Activated T-cell treated with anti-CD3 and anti-CD28 coated beads for 4 hours (primary cell): ENCODE data around the gene LGSN.
"Not testable (repeated sequence)": the region's sequence is repeated elsewhere in the genome, so short reads cannot be mapped to it uniquely, and the experiment has no call there.

Experiments used
- DNase-seq: peaks from one replicate; pipeline ENCODE4 v3.0.0-alpha.2; 2020

LGSN gene, protein sequence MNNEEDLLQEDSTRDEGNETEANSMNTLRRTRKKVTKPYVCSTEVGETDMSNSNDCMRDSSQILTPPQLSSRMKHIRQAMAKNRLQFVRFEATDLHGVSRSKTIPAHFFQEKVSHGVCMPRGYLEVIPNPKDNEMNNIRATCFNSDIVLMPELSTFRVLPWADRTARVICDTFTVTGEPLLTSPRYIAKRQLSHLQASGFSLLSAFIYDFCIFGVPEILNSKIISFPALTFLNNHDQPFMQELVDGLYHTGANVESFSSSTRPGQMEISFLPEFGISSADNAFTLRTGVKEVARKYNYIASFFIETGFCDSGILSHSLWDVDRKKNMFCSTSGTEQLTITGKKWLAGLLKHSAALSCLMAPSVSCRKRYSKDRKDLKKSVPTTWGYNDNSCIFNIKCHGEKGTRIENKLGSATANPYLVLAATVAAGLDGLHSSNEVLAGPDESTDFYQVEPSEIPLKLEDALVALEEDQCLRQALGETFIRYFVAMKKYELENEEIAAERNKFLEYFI

DNA sequence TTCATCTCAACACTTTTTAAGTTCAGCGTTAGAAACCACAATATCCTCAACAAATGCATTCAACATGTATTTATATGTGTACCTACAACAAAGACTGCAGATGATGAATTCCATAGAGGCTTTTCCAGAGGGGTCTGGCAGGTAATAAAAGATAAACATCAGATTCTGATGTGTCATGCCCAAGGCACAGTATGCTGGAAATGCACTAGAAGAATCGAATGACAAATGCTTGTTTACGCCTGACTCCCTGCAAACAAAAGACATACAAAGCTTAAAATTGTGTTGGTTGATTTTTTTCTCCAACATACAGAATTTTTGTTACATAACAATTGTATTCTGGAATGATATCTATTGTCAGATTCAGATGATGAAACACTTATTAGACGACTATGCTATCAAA is at the start of gene LGSN:
Gene LGSN, minus strand, starts transcription at position 45 of the 400 bp plus-strand sequence. Its CDS starts 40 bp downstream, at position 5.
- no peak for DNase-seq

DNA sequence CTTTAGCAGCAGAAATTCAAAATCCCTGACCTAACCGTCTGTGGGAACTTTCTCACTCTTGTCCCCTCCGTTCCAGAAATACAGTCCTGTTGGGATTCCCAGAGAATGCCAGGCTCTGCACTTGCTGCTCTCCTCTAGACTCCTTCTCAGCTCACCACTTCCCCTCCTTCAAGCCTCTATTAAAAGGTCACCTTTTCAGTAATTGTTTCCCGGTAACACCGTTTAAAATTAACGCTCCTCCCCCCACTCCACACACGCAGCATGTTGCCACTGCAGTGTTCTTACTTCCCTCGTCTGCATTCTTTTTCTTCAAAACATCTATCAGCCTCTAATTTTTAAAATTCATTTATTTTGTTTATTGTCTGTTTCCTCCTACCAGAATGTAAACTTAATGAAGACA is 48.6 kb upstream of the LGSN start:
- DNase-seq, result no peak

DNA sequence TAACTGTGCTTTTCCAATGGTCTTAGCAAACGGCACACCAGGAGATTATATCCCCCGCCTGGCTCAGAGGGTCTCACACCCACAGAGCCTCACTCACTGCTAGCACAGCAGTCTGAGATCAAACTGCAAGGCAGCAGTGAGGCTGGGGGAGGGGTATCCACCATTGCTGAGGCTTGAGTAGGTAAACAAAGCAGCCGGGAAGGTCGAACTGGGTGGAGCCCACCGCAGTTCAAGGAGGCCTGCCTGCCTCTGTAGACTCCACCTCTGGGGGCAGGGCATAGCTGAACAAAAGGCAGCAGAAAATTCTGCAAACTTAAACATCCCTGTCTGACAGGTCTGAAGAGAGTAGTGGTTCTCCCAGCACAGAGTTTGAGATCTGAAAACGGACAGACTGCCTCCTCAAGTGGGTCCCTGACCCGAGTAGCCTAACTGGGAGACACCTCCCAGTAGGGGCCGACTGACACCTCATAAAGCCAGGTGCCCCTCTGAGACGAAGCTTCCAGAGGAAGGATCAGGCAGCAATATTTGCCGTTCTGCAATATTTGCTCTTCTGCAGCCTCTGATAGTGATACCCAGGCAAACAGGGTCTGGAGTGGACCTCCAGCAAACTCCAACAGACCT is 42.8 kb upstream of the LGSN start:
- DNase-seq, result not testable (repeated sequence)

DNA sequence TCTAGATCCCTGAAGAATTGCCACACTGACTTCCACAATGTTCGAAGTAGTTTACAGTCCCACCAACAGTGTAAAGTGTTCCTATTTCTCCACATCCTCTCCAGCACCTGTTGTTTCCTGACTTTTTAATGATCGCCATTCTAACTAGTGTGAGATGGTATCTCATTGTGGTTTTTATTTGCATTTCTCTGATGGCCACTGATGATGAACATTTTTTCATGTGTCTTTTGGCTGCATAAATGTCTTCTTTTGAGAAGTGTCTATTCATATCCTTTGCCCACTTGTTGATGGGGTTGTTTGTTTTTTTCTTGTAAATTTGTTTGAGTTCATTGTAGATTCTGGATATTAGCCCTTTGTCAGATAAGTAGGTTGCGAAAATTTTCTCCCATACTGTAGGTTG is 37.6 kb upstream of the LGSN start:
- not testable (repeated sequence) for DNase-seq

DNA sequence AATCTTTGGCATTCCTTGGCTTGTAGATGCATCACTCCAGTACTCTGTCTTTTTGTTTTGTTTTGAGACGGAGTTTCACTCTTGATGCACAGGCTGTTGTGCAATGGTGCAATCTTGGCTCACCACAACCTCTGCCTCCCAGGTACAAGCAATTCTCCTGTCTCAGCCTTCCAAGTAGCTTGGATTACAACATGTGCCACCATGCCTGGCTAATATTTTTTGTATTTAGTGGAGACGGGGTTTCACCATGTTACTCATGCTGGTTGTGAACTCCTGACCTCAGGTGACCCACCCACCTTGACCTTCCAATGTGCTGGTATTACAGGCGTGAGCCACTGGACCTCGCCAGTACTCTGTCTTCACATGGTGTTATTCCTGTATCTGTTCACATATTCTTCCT is 35.8 kb upstream of the LGSN start:
- DNase-seq, result no peak

DNA sequence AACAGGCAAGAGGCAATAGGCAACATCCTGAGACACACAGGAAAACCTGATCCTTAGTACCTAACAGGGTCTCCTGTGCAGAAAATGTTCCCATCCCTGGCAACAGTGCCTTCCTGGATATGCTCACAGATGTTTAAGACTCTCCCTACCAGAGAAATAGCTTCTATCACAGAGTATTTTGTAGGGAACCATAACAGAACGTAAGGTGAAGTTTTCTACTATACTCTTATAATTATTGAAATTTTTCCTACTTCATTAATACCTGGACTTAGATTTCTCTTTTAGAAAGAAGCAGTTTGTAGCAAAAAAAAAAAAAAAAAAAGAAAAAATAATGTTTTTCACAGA is 33.5 kb upstream of the LGSN start:
- no peak for DNase-seq

DNA sequence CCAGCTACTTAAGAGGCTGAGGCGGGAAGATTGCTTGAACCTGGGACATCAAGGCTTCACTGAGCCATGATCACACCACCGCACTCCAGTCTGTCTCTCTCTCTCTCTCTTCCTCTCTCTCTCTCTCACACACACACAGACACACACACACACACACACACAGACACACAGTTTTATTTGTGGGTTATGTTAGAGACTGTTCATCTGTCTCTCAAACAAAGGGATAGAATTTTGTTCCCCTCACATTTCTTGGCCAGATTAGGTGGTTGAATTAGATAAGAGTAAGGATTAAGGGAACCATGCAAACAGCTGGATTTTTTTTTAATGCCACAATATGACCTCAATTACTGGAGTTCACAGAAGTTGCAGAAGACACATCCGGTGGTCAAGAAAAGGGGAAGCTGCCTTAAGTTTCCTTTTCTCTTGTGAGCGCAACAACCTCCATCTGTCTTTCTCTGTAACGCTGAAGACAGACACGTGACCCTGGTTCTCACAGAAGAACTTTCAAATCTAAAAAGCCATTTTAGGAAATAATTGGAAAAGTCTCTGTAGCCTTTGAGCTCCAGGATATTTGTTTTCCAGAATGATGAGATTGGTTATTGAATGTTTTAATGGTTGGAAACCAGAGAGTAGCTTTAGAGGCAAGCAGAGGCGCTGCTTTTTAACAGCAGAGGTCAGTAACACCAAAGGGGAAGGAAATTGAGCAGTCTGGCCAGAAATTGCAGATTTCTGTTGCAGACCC is 32.9 kb upstream of the LGSN start:
- no peak for DNase-seq

DNA sequence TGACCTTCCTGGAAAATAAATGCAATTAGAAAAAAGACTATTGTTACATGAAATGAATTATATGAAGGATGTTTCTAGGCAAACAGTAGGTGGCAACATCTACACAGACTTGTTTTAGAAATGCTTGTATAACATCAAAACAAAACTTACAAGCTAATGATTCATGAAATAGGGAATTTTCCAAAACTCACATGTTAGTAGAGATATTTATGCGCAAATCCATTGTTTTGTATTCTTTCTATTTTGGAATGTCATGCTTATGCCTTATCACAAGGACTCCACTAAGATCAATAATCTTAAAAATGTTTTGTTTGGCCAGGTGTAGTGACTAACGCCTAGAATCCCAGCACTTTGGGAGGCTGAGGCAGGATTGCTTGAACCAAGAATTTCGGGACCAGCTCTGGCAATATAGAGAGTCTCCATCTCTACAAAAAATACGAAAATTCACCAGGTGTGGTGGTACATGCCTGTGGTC is 32.3 kb upstream of the LGSN start:
- DNase-seq, result no peak

DNA sequence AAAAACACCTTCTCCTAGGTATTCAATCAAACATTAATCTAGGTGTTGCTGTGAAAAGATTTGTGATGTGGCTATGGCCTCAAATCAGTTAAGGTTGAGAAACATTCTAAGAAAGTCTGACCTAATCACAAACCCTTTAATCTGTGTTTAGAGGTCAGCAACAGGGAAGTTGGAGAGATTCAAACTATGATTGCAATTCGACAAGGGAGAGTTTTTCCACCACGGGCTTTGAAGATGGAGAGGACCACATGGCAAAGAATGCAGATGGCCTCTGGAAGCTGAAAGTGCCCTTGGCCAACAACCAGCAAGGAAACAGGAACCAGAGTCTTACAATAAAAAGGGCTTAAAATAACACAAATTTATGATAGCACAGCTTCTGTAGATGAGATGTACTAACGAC is 29.6 kb upstream of the LGSN start:
- DNase-seq, result no peak

DNA sequence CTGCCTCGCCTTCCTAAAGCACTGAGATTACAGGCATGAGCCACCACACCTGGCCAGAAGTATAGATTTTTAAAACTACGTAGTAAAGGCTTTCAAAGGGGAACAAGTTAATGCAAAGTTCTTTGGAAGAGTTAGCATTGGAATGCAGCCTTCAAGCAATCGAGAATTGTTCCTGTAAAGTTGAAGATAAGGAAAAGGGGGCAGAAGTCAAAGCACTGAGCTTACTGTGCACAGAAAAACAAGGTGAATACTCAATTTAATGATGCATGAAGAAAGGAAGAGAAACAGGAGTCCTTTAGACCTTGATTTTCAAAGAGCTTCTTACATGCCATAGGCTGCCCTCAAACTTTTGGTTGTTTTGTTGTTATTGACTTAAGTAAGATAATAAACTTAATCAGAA is 29.1 kb upstream of the LGSN start:
- no peak for DNase-seq

DNA sequence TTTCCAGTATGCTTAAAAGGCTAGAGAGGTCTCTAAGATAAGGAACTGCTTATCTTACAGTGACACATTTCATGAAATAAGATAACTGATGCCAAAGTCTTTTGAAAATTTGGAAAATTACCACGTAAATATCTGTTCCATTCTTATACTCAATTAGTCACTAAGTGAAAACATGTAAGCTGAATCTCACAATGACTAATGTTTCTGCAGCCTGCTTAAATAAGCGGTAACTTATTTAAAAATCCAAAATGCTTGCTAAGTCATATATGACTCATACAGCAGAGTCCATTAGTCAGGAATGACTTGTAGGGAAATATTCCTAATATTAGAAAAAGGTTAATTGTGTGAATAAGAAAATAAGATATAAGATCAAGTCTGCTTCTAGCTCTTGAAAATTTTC is 27.8 kb upstream of the LGSN start:
- DNase-seq, result no peak

DNA sequence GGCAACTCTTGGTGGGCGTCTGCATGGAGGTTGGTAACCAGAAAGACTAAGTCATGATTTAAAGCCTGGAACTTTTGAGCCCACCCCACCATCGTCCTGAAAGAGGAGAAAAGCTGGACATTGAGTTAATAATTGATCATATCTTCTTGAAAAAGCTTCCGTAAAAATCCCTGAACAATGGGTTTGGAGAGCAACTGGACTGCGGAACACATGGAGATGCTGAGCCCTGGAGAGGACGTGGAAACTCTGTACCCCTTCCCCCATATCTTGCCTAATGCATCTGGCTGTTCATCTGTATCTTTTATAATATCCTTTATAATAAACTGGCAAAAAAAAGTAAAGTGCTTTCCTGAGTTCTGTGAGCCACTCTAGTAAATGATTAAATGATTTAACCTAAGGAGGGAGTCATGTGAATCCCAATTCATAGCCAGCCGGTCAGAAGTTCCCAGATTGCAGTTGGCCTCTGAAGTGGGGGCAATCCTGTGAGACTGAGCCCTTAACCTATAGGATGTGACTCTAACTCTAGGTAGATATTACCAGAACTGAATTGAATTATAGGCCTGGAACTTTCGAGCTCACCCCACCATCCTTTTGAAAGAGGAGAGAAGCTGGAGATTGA is 26.5 kb upstream of the LGSN start:
- no peak for DNase-seq

DNA sequence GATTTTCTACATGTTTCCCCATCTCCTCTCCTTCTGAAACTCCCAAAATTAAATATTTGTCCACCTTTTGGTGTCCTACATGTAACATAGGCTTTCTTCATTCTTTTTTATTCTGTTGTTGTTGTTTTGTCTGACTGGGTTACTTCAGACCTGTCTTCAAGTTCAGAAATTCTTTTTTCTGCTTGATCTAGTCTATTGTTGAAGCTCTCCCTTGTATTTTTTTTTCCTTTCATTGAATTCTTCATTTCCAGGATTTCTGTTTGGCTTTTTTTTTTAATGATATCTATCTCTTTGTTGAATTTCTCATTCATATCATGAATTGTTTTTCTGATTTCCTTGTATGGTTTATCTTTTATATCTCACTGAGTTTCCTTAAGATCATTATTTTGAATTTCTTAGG is 20.6 kb upstream of the LGSN start:
- no peak for DNase-seq

DNA sequence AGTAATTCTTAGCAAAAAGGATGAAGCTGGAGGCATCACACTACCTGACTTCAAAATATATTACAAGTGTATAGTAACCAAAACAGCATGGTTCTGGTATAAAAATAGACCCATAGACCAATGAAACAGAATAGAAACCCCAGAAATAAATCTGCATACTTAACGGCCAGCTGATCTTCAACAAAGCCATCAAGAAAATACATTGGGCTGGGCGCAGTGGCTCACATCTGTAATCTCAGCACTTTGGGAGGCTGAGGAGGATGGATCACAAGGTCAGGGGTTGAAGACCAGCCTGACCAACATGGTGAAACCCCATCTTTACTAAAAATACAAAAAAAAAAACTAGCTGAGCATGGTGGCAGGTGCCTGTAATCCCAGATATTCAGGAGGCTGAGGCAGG is 14.9 kb upstream of the LGSN start:
- not testable (repeated sequence) for DNase-seq

DNA sequence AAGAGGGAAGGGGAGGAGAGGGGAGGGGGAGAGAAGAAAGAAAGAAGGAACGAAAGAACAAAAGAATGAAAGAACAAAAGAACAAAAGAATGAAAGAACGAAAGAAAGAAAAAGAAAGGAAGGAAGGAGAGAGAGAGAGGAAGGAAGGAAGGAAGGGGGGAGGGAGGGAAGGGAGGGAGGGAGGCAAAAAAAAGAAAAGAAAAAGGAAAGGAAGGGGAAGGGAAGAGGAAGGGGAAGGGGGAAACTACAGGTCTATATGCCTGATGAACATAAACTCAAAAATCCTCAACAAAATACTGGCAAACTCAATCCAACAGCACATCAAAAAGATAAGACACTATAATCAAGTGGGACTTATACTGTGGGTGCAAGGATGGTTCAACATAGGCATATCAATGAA is 13.7 kb upstream of the LGSN start:
- DNase-seq, result no peak

DNA sequence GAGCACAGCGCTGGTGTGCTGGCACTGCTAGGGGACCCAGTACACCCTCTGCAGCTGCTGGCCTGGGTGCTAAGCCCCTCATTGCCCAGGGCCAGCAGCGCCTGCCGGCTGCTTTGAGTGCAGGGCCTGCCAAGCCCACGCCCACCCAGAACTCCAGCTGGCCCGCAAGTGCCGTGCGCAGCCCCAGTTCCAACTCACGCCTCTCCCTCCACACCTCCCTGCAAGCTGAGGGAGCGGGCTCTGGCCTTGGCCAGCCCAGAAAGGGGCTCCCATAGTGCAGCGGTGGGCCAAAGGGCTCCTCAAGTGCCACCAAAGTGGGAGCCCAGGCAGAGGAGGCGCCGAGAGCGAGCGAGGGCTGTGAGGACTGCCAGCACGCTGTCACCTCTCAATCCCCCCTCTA is 6.8 kb upstream of the LGSN start:
- not testable (repeated sequence) for DNase-seq

DNA sequence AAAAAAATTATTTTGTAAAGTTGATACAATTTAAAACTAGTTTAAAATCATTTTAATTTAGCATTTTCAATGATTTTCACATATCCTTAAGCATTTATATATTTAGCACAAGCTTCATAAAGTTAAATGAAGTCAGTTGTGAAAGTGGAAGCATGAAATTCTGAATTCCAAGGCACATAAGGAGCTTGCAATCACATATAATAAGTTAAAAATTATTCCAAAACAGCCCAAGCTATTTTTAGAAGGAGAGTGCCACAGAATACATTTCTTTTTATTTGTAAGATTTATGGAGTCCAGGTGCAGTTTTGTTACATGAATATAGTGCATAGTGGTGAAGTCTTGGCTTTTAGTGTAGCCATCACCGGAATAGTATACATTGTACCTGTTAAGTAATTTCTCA is 3.2 kb upstream of the LGSN start:
- no peak for DNase-seq

DNA sequence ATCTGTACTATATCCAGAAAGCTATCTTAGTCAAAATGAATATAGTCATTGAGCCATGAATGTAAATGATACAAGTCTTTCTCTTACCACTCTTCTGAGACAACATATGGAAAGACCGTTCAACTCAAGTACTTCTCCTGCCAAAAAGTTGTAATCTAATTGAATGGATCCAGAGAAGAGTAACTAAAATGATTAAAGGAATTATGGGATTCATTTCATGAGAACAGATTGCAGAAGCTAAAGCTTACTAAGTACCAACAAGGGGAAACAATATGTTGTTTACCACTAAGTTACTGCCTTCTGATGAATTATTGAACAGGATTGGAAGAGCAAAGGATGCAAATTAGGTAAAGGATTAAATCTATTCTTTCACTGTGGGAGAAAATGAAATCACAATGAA is 2.0 kb upstream of the LGSN start:
- DNase-seq, result no peak

DNA sequence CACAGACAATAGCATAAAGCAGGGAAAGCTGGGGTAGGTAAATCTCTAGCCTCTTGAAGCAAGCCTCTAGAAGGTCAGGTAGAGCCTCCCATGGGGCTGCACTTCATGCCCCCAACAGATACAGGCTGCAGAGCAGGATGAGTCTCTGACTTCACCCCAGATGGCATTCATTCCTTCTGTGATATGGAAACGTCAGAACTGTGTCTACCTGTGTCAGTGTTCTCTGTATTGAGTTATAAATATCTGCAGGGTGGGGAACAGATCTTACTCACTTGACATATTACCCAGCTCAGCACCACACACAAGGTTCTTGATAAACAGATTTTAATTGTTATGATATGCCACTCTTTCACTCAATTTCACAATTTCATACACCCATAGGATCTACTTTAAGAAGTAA is 2.1 kb downstream of the LGSN start:
- no peak for DNase-seq

DNA sequence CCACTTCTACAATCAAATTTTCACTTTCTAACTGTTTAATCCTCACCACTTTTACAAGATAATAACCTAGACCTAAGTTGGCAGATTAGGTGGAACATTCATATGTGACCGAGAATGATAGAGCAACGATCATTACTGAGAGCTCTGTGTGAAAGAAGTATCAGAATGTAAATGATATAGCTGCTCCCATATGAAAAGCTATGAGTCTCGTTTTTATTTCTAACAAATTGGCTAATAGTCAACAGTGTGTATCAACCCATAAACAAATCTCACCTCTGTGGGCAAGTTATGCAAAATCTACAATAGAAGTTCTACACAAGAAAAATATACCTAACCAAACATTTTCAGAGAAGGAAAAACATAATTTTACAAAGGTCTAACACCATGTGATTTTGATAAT is 3.7 kb downstream of the LGSN start:
- no peak for DNase-seq

DNA sequence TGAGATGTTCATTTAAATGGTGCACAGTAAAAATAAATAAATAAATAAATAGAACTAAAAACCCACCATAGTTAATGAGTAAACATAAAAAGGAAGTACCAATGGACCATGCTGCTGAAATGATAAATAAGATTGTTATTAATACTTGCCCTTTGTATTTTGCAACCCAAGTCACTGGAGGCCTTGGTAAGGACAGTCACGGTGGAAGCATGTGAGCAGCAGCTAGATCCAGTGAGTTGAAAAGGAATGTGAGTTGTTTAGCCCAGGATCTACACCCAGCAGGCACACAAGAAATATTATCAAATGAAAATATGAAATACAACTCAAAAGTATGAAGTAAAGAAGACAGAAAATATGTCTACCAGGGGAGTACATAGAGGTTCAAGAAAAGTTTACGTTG is 6.7 kb downstream of the LGSN start:
- no peak for DNase-seq

DNA sequence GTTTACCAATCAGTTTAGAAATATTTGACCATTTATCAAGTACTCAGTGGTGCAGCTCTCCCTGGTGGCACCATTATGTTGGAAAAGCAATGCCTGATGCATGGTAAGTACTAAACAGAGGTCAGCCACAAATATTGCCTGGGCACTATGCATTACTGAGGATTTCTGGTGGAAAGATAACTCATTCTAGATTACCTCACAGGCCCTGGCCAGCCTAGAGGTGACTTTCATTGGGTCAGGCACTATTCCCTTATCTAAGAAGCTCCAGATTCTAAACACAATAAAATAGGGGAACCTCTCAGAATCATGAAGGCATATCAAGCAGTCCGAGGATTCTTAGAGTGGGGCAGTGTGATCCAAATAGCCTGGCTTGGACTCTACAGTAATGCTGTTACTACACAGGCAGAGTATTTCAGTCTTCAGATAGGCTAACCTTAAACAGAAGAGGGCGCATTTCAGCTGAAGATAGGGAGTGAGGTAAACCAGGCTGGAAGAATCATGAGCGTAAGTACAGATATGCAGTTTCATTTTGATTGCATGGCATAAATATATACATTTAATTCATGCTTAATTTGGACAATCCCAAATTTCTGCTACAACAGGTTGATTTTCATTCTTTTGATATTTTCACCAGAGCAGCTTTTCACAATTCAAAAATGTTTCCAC is 12.1 kb downstream of the LGSN start:
- no peak for DNase-seq

DNA sequence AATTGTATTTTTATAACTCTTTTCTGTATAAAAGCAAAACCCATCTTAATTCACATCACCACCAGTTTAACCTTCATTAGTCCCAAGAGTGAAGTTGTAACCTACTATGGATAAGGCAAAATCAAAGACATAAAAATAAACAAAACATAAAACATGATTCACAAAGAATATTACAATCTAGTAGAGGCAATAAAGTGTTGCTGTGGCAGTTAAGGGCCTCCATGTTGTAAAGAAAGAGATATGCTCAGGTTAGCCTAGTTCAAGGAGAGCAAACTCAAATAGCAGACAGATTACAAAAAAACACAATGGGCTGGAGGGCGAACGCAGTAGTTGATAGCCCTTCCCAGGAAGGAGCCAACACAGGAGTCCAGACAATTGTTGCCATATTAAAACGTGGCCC is 13.4 kb downstream of the LGSN start:
- no peak for DNase-seq
